ENCODE data around the gene CEBPG. TPM values are rescaled to one million over a fixed set of nuclear protein-coding genes. Genes with fewer than 3 reads are reported as not detected.
A peak's percentile ranks its signal among the peaks of the same experiment; 100 is the strongest.

Gene CEBPG
- total RNA-seq, 2 experiments from 2014 or later, result 24.0 to 24.4 TPM

DNA sequence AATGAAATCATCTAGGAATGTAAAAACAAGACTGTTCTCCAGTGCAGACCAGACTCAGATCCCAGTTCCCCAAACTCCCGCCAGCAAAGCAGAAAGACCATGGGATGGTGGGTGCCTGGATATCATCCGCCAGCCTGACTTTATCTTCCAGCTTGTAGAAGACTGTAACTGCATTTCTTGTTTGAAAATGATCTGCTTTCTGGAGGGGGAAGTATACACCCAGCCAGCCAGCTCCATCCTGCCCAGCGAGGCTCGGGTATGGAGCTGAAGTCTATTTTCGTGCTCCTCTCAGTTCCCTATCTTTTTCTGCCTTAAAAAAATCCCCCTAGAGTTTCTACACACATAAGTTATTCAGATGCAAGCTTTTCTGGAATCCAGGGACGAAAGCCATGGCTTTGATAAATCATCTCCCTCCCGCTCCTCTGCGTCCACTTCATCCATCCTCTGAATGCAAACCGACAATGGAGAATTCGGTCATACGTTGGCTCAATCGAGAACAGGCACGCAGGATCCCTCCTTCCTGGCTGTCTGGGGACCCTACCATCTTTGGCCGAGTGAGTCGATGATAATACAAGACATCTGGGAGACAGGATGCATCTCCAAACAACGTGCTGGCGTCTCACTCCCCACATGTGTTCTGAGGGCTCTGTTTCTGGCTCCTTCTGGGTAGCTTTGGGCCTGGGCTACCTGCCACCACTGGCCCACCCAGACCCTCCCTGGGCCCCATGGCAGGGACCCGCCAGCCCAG is 31.2 kb downstream of the CEBPG start:
- Mint-ChIP-seq H3K27ac (no peak overlapping the region), H3K27me3 (no peaks in the 10 kb centered on the region), H3K4me3 (no peak overlapping the region), H3K4me1 (no peaks in the 10 kb centered on the region), H3K36me3 (ENCODE audit: low read depth) (no peaks in the 10 kb centered on the region), H3K9me3 (no peaks in the 10 kb centered on the region)
- CTCF ChIA-PET, result interaction anchor here (0.9 to 1.0 kb wide), 2 partner anchors 11 to 169 kb away, joined by 3 to 4 read pairs; no protein-coding TSS in a partner anchor
- DNase-seq, result no peak
- POLR2A ChIA-PET, result interaction anchor here (0.6 kb wide), 1 partner anchor 31 kb away, joined by 3 read pairs; no protein-coding TSS in a partner anchor

DNA sequence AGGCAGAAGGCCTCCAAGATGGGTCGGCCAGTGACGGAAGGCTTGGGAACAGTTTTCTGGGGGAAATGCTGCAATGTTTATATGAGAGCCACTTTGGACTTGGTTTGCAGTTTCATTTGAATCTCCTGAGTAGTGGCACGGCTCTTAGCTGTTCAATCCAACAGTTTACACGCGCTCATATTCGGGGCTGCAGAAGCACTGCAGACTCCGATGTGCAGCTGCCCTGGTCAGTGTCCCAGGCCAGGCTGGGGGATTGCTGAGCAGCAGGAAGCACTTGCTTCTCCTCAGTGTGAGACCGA is 31.7 kb downstream of the CEBPG start:
- Mint-ChIP-seq H3K36me3 (ENCODE audit: low read depth) (no peaks in the 10 kb centered on the region), H3K9me3 (no peaks in the 10 kb centered on the region), H3K4me3 (no peak overlapping the region), H3K27me3 (no peaks in the 10 kb centered on the region), H3K4me1 (no peaks in the 10 kb centered on the region), H3K27ac (no peak overlapping the region)
- DNase-seq, result no peak
- ChIA-PET POLR2A (no interaction called here), CTCF (interaction anchor here (0.5 to 2.1 kb wide), 3 partner anchors 33 to 162 kb away, joined by 3 to 6 read pairs (median 4); no protein-coding TSS in a partner anchor)

DNA sequence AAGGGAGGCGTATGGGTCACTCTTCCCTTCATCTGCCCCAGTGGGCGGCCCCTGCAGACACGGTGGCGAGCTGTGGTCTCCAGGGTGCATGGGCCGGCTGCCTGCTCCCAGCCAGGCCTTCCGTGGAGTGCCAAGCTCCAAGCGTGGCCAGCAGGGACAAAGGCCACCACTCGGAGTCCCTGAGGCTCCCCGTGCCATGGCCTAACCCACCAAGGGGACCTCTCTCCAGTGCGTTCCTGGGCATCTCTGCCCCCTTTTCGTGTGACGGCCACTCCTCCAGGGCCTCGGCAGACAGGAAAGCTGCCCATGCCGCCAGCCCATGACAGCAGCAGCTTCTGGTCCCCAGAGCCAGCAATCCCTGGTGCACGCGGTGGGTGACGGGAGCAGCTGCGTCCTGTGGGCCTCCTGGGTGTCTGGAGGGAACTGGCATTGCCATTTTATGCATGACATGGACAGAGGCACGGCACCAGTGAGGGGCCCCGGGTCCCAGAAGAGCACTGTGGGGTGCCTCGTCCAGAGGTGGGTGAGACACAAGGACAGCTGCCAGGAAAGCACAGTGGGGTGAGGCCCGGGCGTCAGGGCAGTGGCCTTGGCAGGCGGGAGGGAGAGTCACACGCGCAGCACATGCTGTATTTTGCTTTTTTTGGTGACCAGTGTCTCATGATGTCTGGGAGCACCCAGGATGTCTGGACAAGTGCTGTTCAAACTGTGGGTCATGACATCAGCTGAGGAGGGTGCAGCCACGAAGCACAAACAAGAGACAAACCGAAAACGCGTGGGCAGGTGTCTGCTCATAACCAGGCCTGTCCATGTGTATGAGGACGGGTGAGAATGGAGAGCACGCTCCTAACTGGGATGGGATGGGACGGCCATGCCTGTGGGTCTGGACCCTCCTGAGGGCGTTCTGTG is 32.3 kb downstream of the CEBPG start:
- ChIA-PET CTCF (interaction anchor here (0.5 to 2.1 kb wide), 12 partner anchors 10 to 883 kb away, joined by 3 to 6 read pairs (median 4); no protein-coding TSS in a partner anchor), POLR2A (interaction anchor here (0.5 kb wide), 1 partner anchor 125 kb away, joined by 3 read pairs; no protein-coding TSS in a partner anchor)
- no peak overlapping the region for H3K4me3 Mint-ChIP-seq
- no peaks in the 10 kb centered on the region for H3K9me3 Mint-ChIP-seq
- H3K27ac Mint-ChIP-seq, result no peak overlapping the region
- no peaks in the 10 kb centered on the region for H3K4me1 Mint-ChIP-seq
- DNase-seq, result no peak
- no peaks in the 10 kb centered on the region for H3K36me3 Mint-ChIP-seq (ENCODE audit: low read depth)
- no peaks in the 10 kb centered on the region for H3K27me3 Mint-ChIP-seq

DNA sequence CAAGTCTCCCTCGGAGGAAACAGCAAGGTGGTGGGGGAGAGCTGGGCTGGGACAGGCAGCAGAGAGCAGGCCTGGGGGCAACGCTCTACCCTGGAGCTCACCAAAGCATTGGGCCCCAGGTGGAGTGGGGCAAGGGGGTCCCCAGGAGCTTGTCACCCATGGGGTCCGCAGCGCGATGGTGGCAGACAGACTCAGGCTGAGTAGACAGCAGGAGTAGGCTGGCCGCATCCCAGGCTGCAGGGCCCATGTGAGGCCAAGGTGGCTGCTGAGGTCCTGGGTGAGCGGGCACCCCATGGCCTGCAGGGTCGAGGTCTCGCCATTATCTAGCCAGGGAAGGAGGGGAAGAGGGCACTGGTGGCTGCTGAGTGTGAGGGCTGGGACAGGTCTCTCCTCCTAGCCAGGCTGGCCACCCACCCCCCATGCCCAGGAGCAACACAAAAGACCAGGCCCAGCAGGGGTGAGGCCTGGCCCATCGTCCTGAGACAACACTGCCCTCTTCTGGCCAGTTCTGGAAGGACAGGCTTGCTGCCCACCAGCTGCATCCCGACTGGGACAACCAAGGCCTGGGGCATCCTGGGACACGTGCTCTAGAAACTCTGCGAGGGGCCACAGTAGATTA is 33.1 kb downstream of the CEBPG start:
- POLR2A ChIA-PET, result interaction anchor here (0.5 kb wide), 1 partner anchor 126 kb away, joined by 3 read pairs; no protein-coding TSS in a partner anchor
- CTCF ChIA-PET, result interaction anchor here (0.6 to 2.1 kb wide), 16 partner anchors 10 to 883 kb away, joined by 3 to 6 read pairs (median 4); no protein-coding TSS in a partner anchor
- H3K27ac Mint-ChIP-seq, result no peak overlapping the region
- H3K27me3 Mint-ChIP-seq, result no peaks in the 10 kb centered on the region
- no peaks in the 10 kb centered on the region for H3K4me1 Mint-ChIP-seq
- no peak overlapping the region for H3K4me3 Mint-ChIP-seq
- DNase-seq, result peak; percentile 70
- no peaks in the 10 kb centered on the region for H3K36me3 Mint-ChIP-seq (ENCODE audit: low read depth)
- no peaks in the 10 kb centered on the region for H3K9me3 Mint-ChIP-seq

- no peaks in the 10 kb centered on the region for H3K9me3 Mint-ChIP-seq
- H3K4me3 Mint-ChIP-seq, result no peak overlapping the region
- ChIA-PET CTCF (interaction anchor here (0.6 to 2.1 kb wide), 12 partner anchors 9 to 797 kb away, joined by 3 to 6 read pairs (median 4); no protein-coding TSS in a partner anchor), POLR2A (no interaction called here)
- no peak overlapping the region for H3K27ac Mint-ChIP-seq
- no peak for DNase-seq
- no peaks in the 10 kb centered on the region for H3K36me3 Mint-ChIP-seq (ENCODE audit: low read depth)
- no peaks in the 10 kb centered on the region for H3K4me1 Mint-ChIP-seq
- H3K27me3 Mint-ChIP-seq, result no peaks in the 10 kb centered on the region
Observed at GRCh38 chr19:33407140-33407551, 33.6 kb downstream of the CEBPG start.

DNA sequence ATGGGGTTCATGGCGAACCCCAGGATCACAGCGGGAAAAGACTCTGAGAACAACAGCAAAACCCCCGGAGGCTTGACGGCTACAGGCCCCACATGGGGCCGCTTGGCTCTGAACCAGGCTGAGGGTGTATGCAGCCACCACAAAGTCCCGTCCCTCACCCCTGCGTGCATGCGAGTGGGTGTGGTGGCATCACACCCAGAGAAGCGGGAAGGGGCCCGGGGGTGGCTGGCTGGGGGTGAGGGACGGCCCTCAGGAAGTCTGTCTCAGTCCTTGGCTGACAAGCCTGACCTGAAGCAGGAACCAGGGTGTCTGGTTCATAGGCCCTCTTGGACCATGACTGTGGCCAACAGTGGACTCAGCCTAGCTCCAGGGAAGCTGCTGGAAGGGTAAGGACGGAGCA is 34.2 kb downstream of the CEBPG start:
- DNase-seq, result no peak
- ChIA-PET CTCF (interaction anchor here (1.0 to 1.2 kb wide), 2 partner anchors 8 to 16 kb away, joined by 3 read pairs; no protein-coding TSS in a partner anchor), POLR2A (no interaction called here)
- Mint-ChIP-seq H3K27ac (no peak overlapping the region), H3K4me1 (no peaks in the 10 kb centered on the region), H3K27me3 (no peaks in the 10 kb centered on the region), H3K36me3 (ENCODE audit: low read depth) (no peaks in the 10 kb centered on the region), H3K4me3 (no peak overlapping the region), H3K9me3 (no peaks in the 10 kb centered on the region)

DNA sequence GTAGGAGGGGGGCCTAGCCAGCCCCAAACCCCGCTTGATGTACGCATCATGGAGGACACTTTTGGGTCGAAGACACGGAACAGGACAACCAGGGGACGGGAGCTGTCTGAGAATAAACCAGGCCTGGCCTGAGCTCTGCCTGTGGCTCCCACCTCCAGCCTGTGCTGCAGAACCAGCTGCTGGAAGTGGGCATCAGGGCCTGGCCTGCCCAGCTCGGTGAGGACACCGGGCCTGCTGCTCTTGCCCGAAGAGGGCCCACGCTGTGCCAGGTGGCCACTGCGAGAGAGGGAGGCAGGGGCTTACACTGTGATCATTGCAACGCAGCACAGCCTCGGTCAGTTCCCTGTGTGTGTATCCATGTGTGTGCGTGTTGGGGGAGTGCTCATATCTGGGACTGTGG is 34.6 kb downstream of the CEBPG start:
- no peaks in the 10 kb centered on the region for H3K9me3 Mint-ChIP-seq
- H3K4me1 Mint-ChIP-seq, result no peaks in the 10 kb centered on the region
- H3K4me3 Mint-ChIP-seq, result no peak overlapping the region
- no peak overlapping the region for H3K27ac Mint-ChIP-seq
- ChIA-PET CTCF (interaction anchor here (1.0 to 1.2 kb wide), 2 partner anchors 8 to 16 kb away, joined by 3 read pairs; no protein-coding TSS in a partner anchor), POLR2A (no interaction called here)
- DNase-seq, result no peak
- no peaks in the 10 kb centered on the region for H3K27me3 Mint-ChIP-seq
- H3K36me3 Mint-ChIP-seq (ENCODE audit: low read depth), result no peaks in the 10 kb centered on the region

DNA sequence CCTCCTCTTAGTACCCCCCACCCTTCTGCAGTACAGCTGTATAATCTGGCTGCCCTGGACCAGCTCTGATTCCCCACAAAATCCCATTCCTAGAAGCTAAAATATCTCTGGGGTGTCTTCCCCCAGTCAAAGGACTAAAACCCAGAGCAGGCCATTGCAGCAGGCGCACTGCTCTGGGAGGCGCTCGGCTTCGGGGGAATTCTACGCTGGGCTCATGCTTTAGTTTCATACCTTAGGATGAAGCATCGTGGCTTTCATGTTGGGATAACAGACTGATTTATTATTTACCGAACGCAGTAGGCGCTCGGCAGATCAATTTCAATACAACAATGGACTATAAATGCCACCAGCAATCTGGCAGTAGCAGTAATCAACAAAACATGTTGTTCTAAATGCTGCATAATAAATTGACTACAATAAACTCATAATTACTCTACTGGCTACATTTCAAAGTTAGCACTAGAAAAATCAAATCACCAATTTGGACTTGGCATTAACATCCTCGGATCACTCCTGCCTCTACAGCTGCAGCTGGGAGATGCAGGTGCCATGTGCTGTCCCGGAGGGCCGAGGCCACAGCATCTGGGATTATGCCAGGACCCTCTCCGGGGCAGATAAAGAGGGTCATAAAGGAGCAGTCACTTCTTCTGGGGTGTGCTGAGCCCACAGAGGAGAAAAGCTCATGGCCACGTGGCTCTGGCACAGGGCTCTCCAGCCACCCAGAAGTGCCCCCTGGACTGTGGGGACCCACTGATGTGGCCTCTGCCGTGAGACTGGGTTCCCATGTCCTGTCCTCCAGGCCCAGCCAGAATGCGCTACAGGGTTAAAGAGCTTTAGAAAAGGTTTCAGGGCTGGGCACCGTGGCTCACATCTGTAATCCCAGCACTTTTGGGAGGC is 35.3 kb downstream of the CEBPG start:
- no peak for DNase-seq
- Mint-ChIP-seq H3K4me3 (no peak overlapping the region), H3K27me3 (no peaks in the 10 kb centered on the region), H3K36me3 (ENCODE audit: low read depth) (no peaks in the 10 kb centered on the region), H3K4me1 (no peaks in the 10 kb centered on the region), H3K27ac (no peak overlapping the region), H3K9me3 (no peaks in the 10 kb centered on the region)
- POLR2A ChIA-PET, result no interaction called here
- CTCF ChIA-PET, result interaction anchor here (1.0 to 1.2 kb wide), 2 partner anchors 7 to 17 kb away, joined by 3 read pairs; no protein-coding TSS in a partner anchor

- Mint-ChIP-seq H3K36me3 (ENCODE audit: low read depth) (no peaks in the 10 kb centered on the region), H3K27me3 (no peaks in the 10 kb centered on the region)
- no peak for DNase-seq
Observed at GRCh38 chr19:33409906-33410685, 36.6 kb downstream of the CEBPG start.

GRCh38 chr19:33410915-33411401 is 37.4 kb downstream of the CEBPG start:
- DNase-seq, result no peak
- no peaks in the 10 kb centered on the region for H3K36me3 Mint-ChIP-seq (ENCODE audit: low read depth)
- H3K4me1 Mint-ChIP-seq, result no peaks in the 10 kb centered on the region
- H3K27me3 Mint-ChIP-seq, result no peaks in the 10 kb centered on the region
- CTCF ChIA-PET, result interaction anchor here (1.0 to 1.1 kb wide), 2 partner anchors 9 to 87 kb away, joined by 3 read pairs; no protein-coding TSS in a partner anchor
- no peaks in the 10 kb centered on the region for H3K9me3 Mint-ChIP-seq
- no peak overlapping the region for H3K27ac Mint-ChIP-seq
- POLR2A ChIA-PET, result no interaction called here
- no peak overlapping the region for H3K4me3 Mint-ChIP-seq

More at GRCh38 chr19:33409906-33410685, 36.6 kb downstream of the CEBPG start:
- Mint-ChIP-seq H3K4me3 (no peak overlapping the region), H3K27ac (no peak overlapping the region), H3K9me3 (no peaks in the 10 kb centered on the region), H3K4me1 (no peaks in the 10 kb centered on the region)
- POLR2A ChIA-PET, result no interaction called here
- CTCF ChIA-PET, result interaction anchor here (1.0 to 1.1 kb wide), 2 partner anchors 10 to 86 kb away, joined by 3 read pairs; no protein-coding TSS in a partner anchor

DNA sequence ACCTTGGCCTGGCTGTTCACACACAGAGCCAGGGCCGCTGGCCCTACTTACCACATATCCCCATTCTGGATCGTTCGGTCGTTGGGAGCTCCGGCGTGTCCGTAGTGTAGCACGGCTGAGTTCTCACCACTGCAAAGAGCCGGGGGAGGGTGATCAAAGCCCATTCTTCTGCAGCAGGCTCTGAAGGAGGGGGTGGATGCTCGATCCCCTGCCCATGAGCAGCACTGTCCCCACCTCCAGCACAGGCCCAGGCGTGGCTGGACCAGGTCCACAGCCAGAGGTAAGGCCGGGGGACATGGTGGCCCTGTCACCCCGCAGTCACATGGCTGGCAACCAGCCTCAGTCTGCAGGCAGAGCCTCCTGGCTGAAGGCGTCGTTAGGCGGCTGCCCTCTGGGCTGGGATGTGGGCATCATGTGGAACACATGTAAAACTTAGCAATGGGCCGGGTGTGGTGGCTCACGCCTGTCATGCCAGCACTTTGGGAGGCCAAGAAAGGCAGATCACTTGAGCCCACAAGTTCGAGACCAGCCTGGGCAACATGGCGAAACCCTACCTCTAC is 38.2 kb downstream of the CEBPG start:
- DNase-seq, result no peak
- Mint-ChIP-seq H3K27me3 (no peaks in the 10 kb centered on the region), H3K27ac (no peak overlapping the region), H3K4me3 (no peak overlapping the region), H3K4me1 (no peaks in the 10 kb centered on the region), H3K9me3 (no peaks in the 10 kb centered on the region), H3K36me3 (ENCODE audit: low read depth) (no peaks in the 10 kb centered on the region)
- ChIA-PET CTCF (interaction anchor here (1.1 kb wide), 1 partner anchor 367 kb away, joined by 3 read pairs; no protein-coding TSS in a partner anchor), POLR2A (no interaction called here)

All from activated CD4-positive, alpha-beta T cell treated with anti-CD3 and anti-CD28 coated beads, Interleukin-2, amount 10 ng/mL, durations not matched to agents 7 days and 5 days (primary cell).